Measurements from ENCODE around the gene PEAR1. TPM values are rescaled to one million over a fixed set of nuclear protein-coding genes. Genes with fewer than 3 reads are reported as not detected.

The PEAR1 gene
- total RNA-seq, 1 experiment from 2014 or later, result 0.39 TPM

DNA sequence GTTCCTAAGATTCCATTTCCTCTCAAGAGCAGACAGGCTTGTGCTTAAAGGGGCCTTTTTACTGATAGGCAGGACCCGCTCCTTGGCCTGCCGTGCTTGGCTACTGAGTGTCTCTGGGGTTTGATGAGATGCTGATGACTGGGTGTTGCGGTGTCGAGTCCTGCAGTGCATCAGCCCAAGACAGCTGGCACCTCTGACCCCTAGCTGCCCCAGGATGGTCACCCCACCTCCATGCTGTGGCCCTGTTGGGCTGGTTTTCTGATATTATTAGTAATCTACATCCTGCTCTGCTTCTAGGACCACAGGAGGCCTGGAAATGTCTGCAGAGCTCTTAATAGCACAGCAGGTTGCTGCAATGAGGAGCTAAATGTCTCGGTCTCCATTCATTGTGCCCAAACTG, 55.6 kb downstream of the PEAR1 start:
- Histone ChIP-seq H4K91ac (ENCODE audit: insufficient read length, low read depth, low read length) (no peak overlapping the region), H3K14ac (ENCODE audit: insufficient read depth, low read length) (no peak overlapping the region), H2BK20ac (ENCODE audit: low read depth, low read length, poor library complexity, severe bottlenecking) (no peak overlapping the region), H3K9ac (ENCODE audit: extremely low read depth, insufficient read length, low read length) (no peak overlapping the region), H3K79me2 (ENCODE audit: insufficient read depth, low read length) (no peaks in the 10 kb centered on the region), H2BK12ac (ENCODE audit: insufficient read length, low read depth, low read length) (no peak overlapping the region), H3K23ac (ENCODE audit: insufficient read length, low read depth, low read length) (no peak overlapping the region), H3K27ac (ENCODE audit: insufficient read length, low read depth, low read length) (no peak overlapping the region), H3K79me1 (ENCODE audit: insufficient read depth, low read depth, low read length, poor library complexity, severe bottlenecking) (no peaks in the 10 kb centered on the region), H3K56ac (ENCODE audit: insufficient read length, low read depth, low read length) (no peak overlapping the region), H2BK120ac (ENCODE audit: low read depth, low read length, poor library complexity, severe bottlenecking) (no peak overlapping the region), H2AK5ac (ENCODE audit: insufficient read length, low read length) (no peak overlapping the region), H2BK15ac (ENCODE audit: low read depth, low read length) (no peak overlapping the region), H3K4ac (ENCODE audit: low read depth, low read length) (no peak overlapping the region), H4K5ac (ENCODE audit: insufficient read length, low read depth, low read length) (no peak overlapping the region), H3K9me3 (ENCODE audit: control insufficient read depth, low read depth, low read length) (no peaks in the 10 kb centered on the region), H4K8ac (replicated peaks; ENCODE audit: insufficient read length, low read depth, low read length) (no peak overlapping the region), H3K18ac (ENCODE audit: insufficient read length, low read depth, low read length) (no peak overlapping the region), H3K27me3 (ENCODE audit: insufficient read depth, low read length) (no peaks in the 10 kb centered on the region), H4K20me1 (ENCODE audit: control insufficient read depth, insufficient read depth, insufficient read length) (no peaks in the 10 kb centered on the region), H2BK5ac (ENCODE audit: insufficient read length, low read length) (no peak overlapping the region), H3K4me2 (ENCODE audit: insufficient read depth, insufficient read length, low read length) (no peak overlapping the region), H2AFZ (ENCODE audit: low read length) (no peak overlapping the region), H3K23me2 (ENCODE audit: insufficient read length, low read depth, low read length, poor library complexity, severe bottlenecking) (no peaks in the 10 kb centered on the region), H3K4me1 (ENCODE audit: insufficient read depth, low read length) (no peaks in the 10 kb centered on the region), H3T11ph (ENCODE audit: low read length) (no peak overlapping the region)
- no peaks in the 10 kb centered on the region for H3K27me3 Mint-ChIP-seq (ENCODE audit: low read depth)
- H3K27ac Mint-ChIP-seq, result 0 out of 7 replicates have a peak overlapping the region, but pooled peaks of 1 of the 3 experiments have one; percentile 70
- H3K36me3 Mint-ChIP-seq (ENCODE audit: insufficient read depth in 1 of 3, low read depth in 3 of 3), result peaks cover 51 to 88% (median 81%) of the 10 kb centered on the region in 3 experiments
- TF ChIP-seq, protein P1, sequence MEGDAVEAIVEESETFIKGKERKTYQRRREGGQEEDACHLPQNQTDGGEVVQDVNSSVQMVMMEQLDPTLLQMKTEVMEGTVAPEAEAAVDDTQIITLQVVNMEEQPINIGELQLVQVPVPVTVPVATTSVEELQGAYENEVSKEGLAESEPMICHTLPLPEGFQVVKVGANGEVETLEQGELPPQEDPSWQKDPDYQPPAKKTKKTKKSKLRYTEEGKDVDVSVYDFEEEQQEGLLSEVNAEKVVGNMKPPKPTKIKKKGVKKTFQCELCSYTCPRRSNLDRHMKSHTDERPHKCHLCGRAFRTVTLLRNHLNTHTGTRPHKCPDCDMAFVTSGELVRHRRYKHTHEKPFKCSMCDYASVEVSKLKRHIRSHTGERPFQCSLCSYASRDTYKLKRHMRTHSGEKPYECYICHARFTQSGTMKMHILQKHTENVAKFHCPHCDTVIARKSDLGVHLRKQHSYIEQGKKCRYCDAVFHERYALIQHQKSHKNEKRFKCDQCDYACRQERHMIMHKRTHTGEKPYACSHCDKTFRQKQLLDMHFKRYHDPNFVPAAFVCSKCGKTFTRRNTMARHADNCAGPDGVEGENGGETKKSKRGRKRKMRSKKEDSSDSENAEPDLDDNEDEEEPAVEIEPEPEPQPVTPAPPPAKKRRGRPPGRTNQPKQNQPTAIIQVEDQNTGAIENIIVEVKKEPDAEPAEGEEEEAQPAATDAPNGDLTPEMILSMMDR (conservative IDR thresholded peaks at IDR 0.05), result no peak
- no peak overlapping the region for H3K4me3 Mint-ChIP-seq
- no peak for DNase-seq
- no CpG with 5 or more reads among the region's 5 CpGs for WGBS (ENCODE audit: extremely low coverage, insufficient read length, low lambda C conversion rate)
- no peaks in the 10 kb centered on the region for H3K9me3 Mint-ChIP-seq
- H3K4me1 Mint-ChIP-seq, result peaks cover 3 to 4% of the 10 kb centered on the region in 2 experiments; a peak in 3 of 4 replicates
